Measurements from ENCODE around the gene PSORS1C2.

- TF ChIP-seq CTCF (IDR thresholded peaks at IDR 0.05; ENCODE audit: borderline replicate concordance, extremely low read depth, low read length, poor library complexity, severe bottlenecking): no peak
- no peak for TF ChIP-seq EZH2 (IDR thresholded peaks at IDR 0.05; ENCODE audit: borderline replicate concordance, low read depth, low read length, severe bottlenecking)
These were observed 33.4 kb upstream of the PSORS1C2 start for GRCh38 chr6:31171931-31172905.
